ENCODE data around the gene ZIC1.
A peak's percentile ranks its signal among the peaks of the same experiment; 100 is the strongest.

Gene ZIC1

DNA sequence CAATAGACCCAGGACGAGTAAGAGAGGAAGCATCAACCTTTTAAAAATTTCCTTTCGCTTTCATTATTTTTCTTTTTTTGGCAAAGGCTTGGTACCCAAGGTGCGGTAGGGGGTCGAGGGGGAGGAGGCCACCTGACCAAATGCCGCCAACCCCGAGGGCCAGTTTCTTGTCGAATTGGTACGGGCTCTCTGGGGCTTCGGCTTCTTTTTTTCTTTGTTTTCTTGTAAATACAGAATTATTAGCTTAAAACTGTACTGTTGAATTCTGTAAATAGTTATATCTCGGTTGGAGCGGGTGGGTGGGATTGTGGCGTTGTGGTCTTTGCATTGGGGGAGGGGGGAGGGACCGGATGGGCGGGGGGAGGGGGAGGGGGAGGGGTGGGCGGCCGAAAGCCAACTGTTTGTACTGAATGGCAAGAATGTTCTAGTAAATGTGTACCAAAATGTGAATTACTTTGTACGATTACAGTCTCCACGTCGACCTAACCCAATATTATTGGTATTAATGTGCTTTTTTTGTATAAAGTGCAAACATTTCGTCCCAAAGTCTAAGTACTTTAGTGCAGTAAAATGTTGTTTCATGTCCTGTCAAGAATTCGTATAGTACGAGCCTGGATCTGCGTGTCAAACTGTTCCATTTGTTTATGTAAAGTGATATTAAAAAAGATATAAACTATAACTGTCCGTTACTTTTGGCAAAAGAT lies 4.7 kb downstream of the ZIC1 start:
- TF ChIP-seq, protein P1, sequence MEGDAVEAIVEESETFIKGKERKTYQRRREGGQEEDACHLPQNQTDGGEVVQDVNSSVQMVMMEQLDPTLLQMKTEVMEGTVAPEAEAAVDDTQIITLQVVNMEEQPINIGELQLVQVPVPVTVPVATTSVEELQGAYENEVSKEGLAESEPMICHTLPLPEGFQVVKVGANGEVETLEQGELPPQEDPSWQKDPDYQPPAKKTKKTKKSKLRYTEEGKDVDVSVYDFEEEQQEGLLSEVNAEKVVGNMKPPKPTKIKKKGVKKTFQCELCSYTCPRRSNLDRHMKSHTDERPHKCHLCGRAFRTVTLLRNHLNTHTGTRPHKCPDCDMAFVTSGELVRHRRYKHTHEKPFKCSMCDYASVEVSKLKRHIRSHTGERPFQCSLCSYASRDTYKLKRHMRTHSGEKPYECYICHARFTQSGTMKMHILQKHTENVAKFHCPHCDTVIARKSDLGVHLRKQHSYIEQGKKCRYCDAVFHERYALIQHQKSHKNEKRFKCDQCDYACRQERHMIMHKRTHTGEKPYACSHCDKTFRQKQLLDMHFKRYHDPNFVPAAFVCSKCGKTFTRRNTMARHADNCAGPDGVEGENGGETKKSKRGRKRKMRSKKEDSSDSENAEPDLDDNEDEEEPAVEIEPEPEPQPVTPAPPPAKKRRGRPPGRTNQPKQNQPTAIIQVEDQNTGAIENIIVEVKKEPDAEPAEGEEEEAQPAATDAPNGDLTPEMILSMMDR (IDR thresholded peaks at IDR 0.05; ENCODE audit: control insufficient read depth, extremely low read depth, insufficient read depth): no peak
- no peak for DNase-seq (ENCODE audit: low read depth)
- no peak overlapping the region; the same call in 1 of the 2 replicates for H3K4me3 ChIP-seq (ENCODE audit: low read depth, low read length)

DNA sequence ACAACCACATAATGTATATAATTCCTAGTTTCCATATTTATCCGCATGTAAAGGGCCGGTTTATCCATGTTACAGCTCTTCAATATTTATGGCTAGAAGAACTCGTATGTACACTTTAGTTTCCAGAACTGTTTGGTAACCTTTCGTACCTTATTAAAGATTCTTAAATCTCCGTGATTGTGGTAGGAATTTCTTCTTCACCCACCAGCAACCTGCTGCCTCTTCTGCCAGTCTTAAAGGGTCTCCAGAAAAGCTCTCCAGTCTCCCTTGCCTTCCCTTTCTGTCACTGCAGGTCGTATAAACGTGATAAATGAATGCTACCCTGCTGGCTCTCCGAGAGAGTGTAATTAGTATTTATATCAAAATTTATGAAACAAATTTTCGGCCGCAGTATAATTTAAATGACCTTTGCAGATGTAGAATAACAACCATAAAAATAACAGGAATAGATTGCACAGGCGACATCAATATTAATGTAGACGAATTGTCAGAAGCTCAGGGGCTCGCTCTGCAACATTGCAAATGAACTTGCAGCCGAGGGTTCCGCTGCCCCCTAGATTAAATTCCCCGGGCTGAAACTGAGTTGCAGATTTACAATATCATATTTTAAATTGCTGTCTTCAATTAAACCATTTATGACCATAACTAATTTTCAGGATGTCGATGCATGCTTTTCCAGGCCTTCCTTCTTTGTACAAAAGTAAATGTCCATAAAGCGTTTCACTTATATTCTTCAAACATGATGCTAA lies 5.4 kb downstream of the ZIC1 start:
- no peak overlapping the region for H3K4me3 ChIP-seq (ENCODE audit: low read depth, low read length)
- DNase-seq (ENCODE audit: low read depth): no peak
- TF ChIP-seq, protein P1 (IDR thresholded peaks at IDR 0.05; ENCODE audit: control insufficient read depth, extremely low read depth, insufficient read depth): no peak

DNA sequence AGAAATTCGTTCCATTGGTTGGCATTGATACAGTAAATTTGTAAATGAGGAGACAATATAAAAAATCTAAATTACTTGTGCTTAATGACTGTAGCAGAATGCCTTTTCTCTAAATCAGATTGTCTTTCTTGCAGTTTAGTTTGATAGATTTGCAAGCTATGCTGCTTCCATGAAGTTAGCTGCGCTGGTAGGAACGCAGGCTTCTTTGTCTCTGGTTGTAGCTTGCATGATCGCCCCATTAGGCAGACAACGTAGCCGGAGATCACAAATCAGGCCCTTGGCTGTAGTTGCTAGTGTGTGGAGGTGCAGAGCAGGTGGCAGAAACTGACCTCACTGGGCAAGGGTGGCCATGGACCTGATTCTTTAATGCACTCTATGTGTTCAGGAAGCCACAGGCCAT lies 6.1 kb downstream of the ZIC1 start:
- H3K4me3 ChIP-seq (ENCODE audit: low read depth, low read length): no peak overlapping the region
- TF ChIP-seq, protein P1 (IDR thresholded peaks at IDR 0.05; ENCODE audit: control insufficient read depth, extremely low read depth, insufficient read depth): no peak
- DNase-seq (ENCODE audit: low read depth): no peak

DNA sequence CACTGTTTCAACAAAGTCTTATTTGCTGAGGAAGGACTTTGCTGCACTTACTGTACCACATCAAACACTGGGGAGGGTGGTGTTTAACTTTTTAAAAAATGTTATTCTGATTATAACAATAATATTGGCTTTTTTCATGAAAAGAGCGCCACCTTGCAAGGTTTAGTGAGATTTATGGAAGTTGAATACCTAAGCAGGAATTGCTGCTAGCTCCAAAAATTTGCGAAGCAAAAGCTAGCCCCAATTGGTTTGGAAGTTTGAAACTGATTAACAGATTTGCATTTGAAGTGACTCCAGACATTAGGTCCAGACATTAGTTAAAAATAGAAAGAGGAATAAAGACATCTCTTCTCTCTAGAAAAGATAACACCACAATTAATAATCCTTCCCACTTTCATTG lies 6.7 kb downstream of the ZIC1 start:
- TF ChIP-seq, protein P1 (IDR thresholded peaks at IDR 0.05; ENCODE audit: control insufficient read depth, extremely low read depth, insufficient read depth): 0 out of 2 replicates have a peak, but pooled peaks have one; percentile 14
- H3K4me3 ChIP-seq (ENCODE audit: low read depth, low read length): no peak overlapping the region
- DNase-seq (ENCODE audit: low read depth): no peak

DNA sequence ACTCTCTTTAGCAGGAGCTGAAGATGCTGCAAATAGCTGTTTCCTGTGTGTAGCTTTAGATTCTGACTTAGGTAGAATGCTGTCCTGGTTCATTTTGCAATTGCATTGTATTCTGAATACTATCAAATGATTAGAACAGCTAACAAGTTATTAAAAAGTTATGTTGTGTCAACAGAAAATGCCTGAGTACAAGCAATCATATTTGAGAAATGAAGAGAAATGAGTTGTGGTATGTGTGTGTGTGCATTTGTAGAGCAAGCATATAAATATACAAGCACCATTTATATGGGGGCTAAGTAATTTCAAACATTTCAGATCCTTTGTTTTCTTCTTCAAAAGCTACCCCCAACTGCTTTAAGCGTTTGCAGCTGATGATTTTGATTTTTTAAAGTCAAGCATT lies 7.8 kb downstream of the ZIC1 start:
- TF ChIP-seq, protein P1 (IDR thresholded peaks at IDR 0.05; ENCODE audit: control insufficient read depth, extremely low read depth, insufficient read depth): no peak
- no peak for DNase-seq (ENCODE audit: low read depth)
- no peak overlapping the region for H3K4me3 ChIP-seq (ENCODE audit: low read depth, low read length)

DNA sequence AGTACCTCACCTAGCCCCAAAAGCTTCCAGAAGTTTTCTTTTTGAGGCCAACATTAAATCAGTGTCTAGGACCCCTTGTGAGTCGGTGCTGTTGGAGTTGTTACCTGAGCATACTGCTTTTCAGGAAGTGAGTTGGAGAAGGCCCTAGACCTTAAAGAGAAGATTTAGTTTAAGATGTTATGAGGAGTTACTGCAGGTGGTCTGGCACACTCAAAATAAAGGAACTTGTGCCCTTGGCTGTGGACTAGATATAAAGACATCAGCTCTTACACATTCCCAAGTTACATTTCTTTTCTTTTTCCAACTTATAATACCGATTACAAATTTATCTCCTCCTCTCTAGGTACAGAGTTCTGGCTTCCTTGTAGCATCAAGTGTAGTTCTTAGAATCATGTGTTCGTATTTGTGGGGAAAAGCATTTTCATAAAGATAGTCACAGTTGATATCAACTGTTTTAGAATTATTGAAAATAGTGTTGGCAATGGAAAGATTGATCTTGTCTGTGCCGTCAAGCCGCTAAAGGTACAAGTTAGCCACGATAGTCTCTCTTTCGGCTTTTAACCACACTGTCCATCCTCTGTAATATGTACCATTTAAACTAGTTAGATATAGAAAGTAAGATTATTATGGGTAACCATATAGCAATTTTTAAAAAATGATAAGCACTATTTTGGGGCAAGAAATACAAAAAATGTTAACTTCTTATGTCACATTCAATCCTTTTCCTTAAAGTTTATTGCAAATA lies 8.6 kb downstream of the ZIC1 start:
- no peak overlapping the region for H3K4me3 ChIP-seq (ENCODE audit: low read depth, low read length)
- TF ChIP-seq, protein P1 (IDR thresholded peaks at IDR 0.05; ENCODE audit: control insufficient read depth, extremely low read depth, insufficient read depth): no peak
- no peak for DNase-seq (ENCODE audit: low read depth)
